ENCODE measurements around the gene NEDD9.

DNA sequence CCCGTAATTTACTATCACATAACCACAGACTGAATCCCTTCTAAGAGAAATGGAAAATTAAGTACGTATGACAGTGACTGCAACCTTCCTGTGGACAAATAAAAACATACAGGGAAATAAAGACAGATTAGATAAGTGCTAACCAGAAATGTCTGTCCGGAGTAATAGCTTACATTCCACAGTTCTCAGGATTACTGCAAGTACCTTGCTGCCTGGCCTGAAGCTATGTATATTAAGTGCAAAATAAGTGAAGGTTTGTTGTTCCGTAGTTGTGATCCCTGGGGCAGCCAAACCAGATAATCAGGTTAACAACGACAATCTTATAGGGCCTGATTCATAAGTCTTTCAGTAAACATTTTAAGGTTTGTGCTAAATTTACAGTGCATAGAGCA, 2.8 kb downstream of the NEDD9 start:
- TF ChIP-seq, protein P1, sequence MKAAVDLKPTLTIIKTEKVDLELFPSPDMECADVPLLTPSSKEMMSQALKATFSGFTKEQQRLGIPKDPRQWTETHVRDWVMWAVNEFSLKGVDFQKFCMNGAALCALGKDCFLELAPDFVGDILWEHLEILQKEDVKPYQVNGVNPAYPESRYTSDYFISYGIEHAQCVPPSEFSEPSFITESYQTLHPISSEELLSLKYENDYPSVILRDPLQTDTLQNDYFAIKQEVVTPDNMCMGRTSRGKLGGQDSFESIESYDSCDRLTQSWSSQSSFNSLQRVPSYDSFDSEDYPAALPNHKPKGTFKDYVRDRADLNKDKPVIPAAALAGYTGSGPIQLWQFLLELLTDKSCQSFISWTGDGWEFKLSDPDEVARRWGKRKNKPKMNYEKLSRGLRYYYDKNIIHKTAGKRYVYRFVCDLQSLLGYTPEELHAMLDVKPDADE (IDR thresholded peaks at IDR 0.05) = no peak
- TF ChIP-seq, protein P2, sequence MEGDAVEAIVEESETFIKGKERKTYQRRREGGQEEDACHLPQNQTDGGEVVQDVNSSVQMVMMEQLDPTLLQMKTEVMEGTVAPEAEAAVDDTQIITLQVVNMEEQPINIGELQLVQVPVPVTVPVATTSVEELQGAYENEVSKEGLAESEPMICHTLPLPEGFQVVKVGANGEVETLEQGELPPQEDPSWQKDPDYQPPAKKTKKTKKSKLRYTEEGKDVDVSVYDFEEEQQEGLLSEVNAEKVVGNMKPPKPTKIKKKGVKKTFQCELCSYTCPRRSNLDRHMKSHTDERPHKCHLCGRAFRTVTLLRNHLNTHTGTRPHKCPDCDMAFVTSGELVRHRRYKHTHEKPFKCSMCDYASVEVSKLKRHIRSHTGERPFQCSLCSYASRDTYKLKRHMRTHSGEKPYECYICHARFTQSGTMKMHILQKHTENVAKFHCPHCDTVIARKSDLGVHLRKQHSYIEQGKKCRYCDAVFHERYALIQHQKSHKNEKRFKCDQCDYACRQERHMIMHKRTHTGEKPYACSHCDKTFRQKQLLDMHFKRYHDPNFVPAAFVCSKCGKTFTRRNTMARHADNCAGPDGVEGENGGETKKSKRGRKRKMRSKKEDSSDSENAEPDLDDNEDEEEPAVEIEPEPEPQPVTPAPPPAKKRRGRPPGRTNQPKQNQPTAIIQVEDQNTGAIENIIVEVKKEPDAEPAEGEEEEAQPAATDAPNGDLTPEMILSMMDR (conservative IDR thresholded peaks at IDR 0.05; ENCODE audit: low read depth in 2 of 2) = no peak
- TF ChIP-seq EZH2phosphoT487 (IDR thresholded peaks at IDR 0.05; ENCODE audit: unreplicated experiment) = no peak
- TF ChIP-seq POLR2AphosphoS5 (IDR thresholded peaks at IDR 0.05; ENCODE audit: low read depth) = no peak
- TF ChIP-seq STAT1 (IDR thresholded peaks at IDR 0.05; ENCODE audit: unreplicated experiment) = no peak
- TF ChIP-seq EZH2 (IDR thresholded peaks at IDR 0.05; ENCODE audit: low read depth, unreplicated experiment) = no peak
- TF ChIP-seq, protein P3, sequence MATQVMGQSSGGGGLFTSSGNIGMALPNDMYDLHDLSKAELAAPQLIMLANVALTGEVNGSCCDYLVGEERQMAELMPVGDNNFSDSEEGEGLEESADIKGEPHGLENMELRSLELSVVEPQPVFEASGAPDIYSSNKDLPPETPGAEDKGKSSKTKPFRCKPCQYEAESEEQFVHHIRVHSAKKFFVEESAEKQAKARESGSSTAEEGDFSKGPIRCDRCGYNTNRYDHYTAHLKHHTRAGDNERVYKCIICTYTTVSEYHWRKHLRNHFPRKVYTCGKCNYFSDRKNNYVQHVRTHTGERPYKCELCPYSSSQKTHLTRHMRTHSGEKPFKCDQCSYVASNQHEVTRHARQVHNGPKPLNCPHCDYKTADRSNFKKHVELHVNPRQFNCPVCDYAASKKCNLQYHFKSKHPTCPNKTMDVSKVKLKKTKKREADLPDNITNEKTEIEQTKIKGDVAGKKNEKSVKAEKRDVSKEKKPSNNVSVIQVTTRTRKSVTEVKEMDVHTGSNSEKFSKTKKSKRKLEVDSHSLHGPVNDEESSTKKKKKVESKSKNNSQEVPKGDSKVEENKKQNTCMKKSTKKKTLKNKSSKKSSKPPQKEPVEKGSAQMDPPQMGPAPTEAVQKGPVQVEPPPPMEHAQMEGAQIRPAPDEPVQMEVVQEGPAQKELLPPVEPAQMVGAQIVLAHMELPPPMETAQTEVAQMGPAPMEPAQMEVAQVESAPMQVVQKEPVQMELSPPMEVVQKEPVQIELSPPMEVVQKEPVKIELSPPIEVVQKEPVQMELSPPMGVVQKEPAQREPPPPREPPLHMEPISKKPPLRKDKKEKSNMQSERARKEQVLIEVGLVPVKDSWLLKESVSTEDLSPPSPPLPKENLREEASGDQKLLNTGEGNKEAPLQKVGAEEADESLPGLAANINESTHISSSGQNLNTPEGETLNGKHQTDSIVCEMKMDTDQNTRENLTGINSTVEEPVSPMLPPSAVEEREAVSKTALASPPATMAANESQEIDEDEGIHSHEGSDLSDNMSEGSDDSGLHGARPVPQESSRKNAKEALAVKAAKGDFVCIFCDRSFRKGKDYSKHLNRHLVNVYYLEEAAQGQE (IDR thresholded peaks at IDR 0.05; ENCODE audit: unreplicated experiment) = no peak
- no peak for TF ChIP-seq CREB1 (CRISPR knock-in tag; IDR thresholded peaks at IDR 0.05; ENCODE audit: low read depth)
- no peak for TF ChIP-seq NANOG (IDR thresholded peaks at IDR 0.05; ENCODE audit: borderline replicate concordance)

All from GM23338 (cell line).